Activated CD4-positive, CD25-positive, alpha-beta regulatory T cell (primary cell): ENCODE measurements around the gene MFN2.
"Not testable (repeated sequence)": the region's sequence is repeated elsewhere in the genome, so short reads cannot be mapped to it uniquely, and the experiment has no call there.

Experiments used
- DNase-seq, 4 experiments: peaks; one replicate each; lab custom pipeline; 2025; lab: John Stamatoyannopoulos, UW

The MFN2 gene

GRCh38 chr1:11998636-11999035, 18.4 kb downstream of the MFN2 start:
- no peak for DNase-seq

- no peak for DNase-seq
These were observed 19.0 kb downstream of the MFN2 start for GRCh38 chr1:11999236-11999635.

GRCh38 chr1:12001249-12001917, 21.1 kb downstream of the MFN2 start:
- DNase-seq = peak in 3 of 4 experiments; percentile 9 to 38 (median 10)

GRCh38 chr1:12001996-12002493, 21.8 kb downstream of the MFN2 start:
- DNase-seq = no peak

- DNase-seq = no peak
These were observed 23.5 kb downstream of the MFN2 start for GRCh38 chr1:12003762-12004161.

- DNase-seq = no peak
These were observed 25.4 kb downstream of the MFN2 start for GRCh38 chr1:12005488-12006166.

GRCh38 chr1:12006167-12006921, 26.1 kb downstream of the MFN2 start:
- no peak for DNase-seq

GRCh38 chr1:12007204-12007603, 27.0 kb downstream of the MFN2 start:
- DNase-seq = no peak

GRCh38 chr1:12008355-12008754, 28.1 kb downstream of the MFN2 start:
- not testable (repeated sequence) for DNase-seq

- no peak for DNase-seq
These were observed 29.2 kb downstream of the MFN2 start for GRCh38 chr1:12009318-12009947.

- DNase-seq = no peak
These were observed 30.7 kb downstream of the MFN2 start for GRCh38 chr1:12010746-12011570.

GRCh38 chr1:12011998-12012397, 31.8 kb downstream of the MFN2 start:
- DNase-seq = no peak

- no peak for DNase-seq
These were observed 32.5 kb downstream of the MFN2 start for GRCh38 chr1:12012560-12013316.

- DNase-seq = no peak
These were observed 34.1 kb downstream of the MFN2 start for GRCh38 chr1:12014141-12014991.

GRCh38 chr1:12015001-12015491, 34.8 kb downstream of the MFN2 start:
- no peak for DNase-seq

GRCh38 chr1:12015499-12015898, 35.3 kb downstream of the MFN2 start:
- no peak for DNase-seq

GRCh38 chr1:12016182-12016581, 35.9 kb downstream of the MFN2 start:
- DNase-seq = no peak

- no peak for DNase-seq
These were observed 39.7 kb downstream of the MFN2 start for GRCh38 chr1:12019858-12020509.

- DNase-seq = no peak
These were observed 41.4 kb downstream of the MFN2 start for GRCh38 chr1:12021616-12022015.
